ENCODE measurements around the gene PEX11G.

Gene PEX11G

GRCh38 chr19:7533281-7533885, 44.5 kb upstream of the PEX11G start:
- Histone ChIP-seq H3K4me1 (ENCODE audit: control insufficient read depth in 1 of 2, insufficient read depth in 1 of 2, low read depth in 1 of 2, low read length in 1 of 2) (peaks cover 37 to 38% of the 10 kb centered on the region in 2 experiments), H3K27ac (no peak overlapping the region), H3K36me3 (peaks cover 45% of the 10 kb centered on the region), H3K27me3 (peaks cover 17% of the 10 kb centered on the region), H3K9me3 (no peaks in the 10 kb centered on the region), H3K4me3 (ENCODE audit: low read depth in 1 of 2, low read length in 1 of 2) (peak overlapping the region; percentile 91 to 99)
- TF ChIP-seq CTCF (IDR thresholded peaks at IDR 0.05), result no peak

GRCh38 chr19:7529610-7530490, 41.0 kb upstream of the PEX11G start:
- H3K27me3 ChIP-seq, result peaks cover 15% of the 10 kb centered on the region
- H3K4me3 ChIP-seq (ENCODE audit: low read depth in 1 of 2, low read length in 1 of 2), result no peak overlapping the region
- no peak for TF ChIP-seq CTCF (IDR thresholded peaks at IDR 0.05)
- no peaks in the 10 kb centered on the region for H3K9me3 ChIP-seq
- peaks cover 14 to 24% of the 10 kb centered on the region in 2 experiments for H3K4me1 ChIP-seq (ENCODE audit: control insufficient read depth in 1 of 2, insufficient read depth in 1 of 2, low read depth in 1 of 2, low read length in 1 of 2)
- peaks cover 53% of the 10 kb centered on the region for H3K36me3 ChIP-seq
- no peak overlapping the region for H3K27ac ChIP-seq

GRCh38 chr19:7529246-7529600, 40.4 kb upstream of the PEX11G start:
- no peaks in the 10 kb centered on the region for H3K9me3 ChIP-seq
- H3K4me1 ChIP-seq (ENCODE audit: control insufficient read depth in 1 of 2, insufficient read depth in 1 of 2, low read depth in 1 of 2, low read length in 1 of 2), result peaks cover 8 to 18% of the 10 kb centered on the region in 2 experiments
- H3K27me3 ChIP-seq, result peaks cover 9% of the 10 kb centered on the region
- no peak overlapping the region for H3K27ac ChIP-seq
- peaks cover 54% of the 10 kb centered on the region for H3K36me3 ChIP-seq
- no peak overlapping the region for H3K4me3 ChIP-seq (ENCODE audit: low read depth in 1 of 2, low read length in 1 of 2)
- TF ChIP-seq CTCF (IDR thresholded peaks at IDR 0.05), result no peak

- Histone ChIP-seq H3K9me3 (no peaks in the 10 kb centered on the region), H3K27ac (no peak overlapping the region), H3K4me3 (ENCODE audit: low read depth in 1 of 2, low read length in 1 of 2) (no peak overlapping the region), H3K36me3 (peaks cover 54% of the 10 kb centered on the region), H3K4me1 (ENCODE audit: control insufficient read depth in 1 of 2, insufficient read depth in 1 of 2, low read depth in 1 of 2, low read length in 1 of 2) (peaks cover 2 to 12% of the 10 kb centered on the region in 2 experiments), H3K27me3 (peaks cover 4% of the 10 kb centered on the region)
- no peak for TF ChIP-seq CTCF (IDR thresholded peaks at IDR 0.05)
These were observed 39.8 kb upstream of the PEX11G start for GRCh38 chr19:7528522-7529245.

- no peaks in the 10 kb centered on the region for H3K9me3 ChIP-seq
- H3K4me3 ChIP-seq (ENCODE audit: low read depth in 1 of 2, low read length in 1 of 2), result no peak overlapping the region
- TF ChIP-seq CTCF (IDR thresholded peaks at IDR 0.05), result no peak
- peaks cover 54% of the 10 kb centered on the region for H3K36me3 ChIP-seq
- no peak overlapping the region for H3K27ac ChIP-seq
- no peaks in the 10 kb centered on the region for H3K27me3 ChIP-seq
- peaks cover 4 to 12% of the 10 kb centered on the region in 2 experiments for H3K4me1 ChIP-seq (ENCODE audit: control insufficient read depth in 1 of 2, insufficient read depth in 1 of 2, low read depth in 1 of 2, low read length in 1 of 2)
These were observed 39.3 kb upstream of the PEX11G start for GRCh38 chr19:7528192-7528519.

All from neutrophil (primary cell).